ENCODE results near the gene PRPS1.
"Not testable (repeated sequence)": the region's sequence is repeated elsewhere in the genome, so short reads cannot be mapped to it uniquely, and the experiment has no call there.

The PRPS1 gene

DNA sequence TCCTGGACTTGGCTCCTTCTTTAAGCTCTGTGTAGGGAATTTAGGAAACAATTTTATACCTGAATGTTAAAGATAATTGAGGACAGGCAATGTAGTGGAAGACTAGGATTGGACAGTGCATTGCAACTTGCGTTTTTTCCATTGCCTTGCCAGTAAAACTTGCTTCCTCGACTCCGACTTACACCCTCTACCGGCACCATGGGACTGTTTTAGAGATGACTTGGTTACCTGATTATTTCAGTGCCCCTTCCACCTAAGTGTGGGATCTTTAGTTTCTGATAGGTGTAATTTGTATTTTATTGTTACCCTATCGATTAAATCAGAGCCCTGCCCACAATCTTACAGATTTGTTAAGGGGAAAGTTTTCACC lies 1.2 kb downstream of the PRPS1 start:
- no peak for DNase-seq (ENCODE audit: extremely low read depth in 1 of 2, low read depth in 1 of 2)

DNA sequence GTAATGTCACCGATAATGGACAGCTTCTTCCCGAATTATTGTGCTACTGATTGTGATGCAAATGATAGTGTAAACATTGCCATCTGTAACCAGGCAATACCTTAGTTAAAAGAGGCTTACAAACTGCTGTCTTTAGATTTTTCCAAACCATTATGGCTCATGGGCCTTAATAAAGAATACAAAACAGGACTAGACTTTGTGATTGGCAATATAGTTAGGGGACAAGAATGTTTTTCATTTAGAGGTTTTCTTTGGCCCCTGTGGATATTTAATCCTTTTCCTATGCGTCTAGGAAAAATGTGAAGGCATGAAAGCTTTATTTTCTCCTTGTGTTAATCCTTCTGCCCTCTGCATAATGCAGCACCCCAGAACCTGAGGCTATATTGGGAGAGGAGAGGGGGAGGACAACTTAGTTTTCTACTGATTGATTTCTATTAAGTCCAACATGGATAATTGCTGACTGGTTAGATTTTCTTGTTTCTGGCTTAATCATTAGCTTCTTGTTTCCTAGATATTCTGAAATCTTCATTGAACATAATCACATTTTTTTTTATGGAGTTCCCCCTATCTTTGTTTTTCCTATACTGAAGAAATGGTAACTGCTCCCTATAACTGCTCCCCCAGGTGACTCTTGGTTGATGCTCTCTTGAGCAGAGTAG lies 1.9 kb downstream of the PRPS1 start:
- no peak for DNase-seq (ENCODE audit: extremely low read depth in 1 of 2, low read depth in 1 of 2)

DNA sequence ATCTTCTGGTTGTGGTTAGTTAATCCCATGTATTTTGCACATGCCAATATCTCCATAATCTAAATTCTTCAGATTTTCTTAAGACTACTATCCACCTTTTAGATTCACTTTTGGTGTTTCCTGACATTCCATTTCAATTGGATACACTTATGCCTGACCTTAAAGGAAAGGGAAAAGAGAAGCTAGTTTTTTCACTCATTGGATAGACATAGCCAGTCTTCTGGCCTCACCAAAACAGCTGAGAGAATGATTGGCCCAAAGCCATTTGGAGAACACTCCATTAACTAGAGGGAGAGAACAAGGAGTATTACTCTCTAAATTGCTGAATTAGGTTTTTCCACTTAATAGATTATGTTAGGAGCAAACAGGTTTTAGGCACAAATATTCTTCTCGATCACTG lies 4.0 kb downstream of the PRPS1 start:
- DNase-seq (ENCODE audit: extremely low read depth in 1 of 2, low read depth in 1 of 2): no peak

DNA sequence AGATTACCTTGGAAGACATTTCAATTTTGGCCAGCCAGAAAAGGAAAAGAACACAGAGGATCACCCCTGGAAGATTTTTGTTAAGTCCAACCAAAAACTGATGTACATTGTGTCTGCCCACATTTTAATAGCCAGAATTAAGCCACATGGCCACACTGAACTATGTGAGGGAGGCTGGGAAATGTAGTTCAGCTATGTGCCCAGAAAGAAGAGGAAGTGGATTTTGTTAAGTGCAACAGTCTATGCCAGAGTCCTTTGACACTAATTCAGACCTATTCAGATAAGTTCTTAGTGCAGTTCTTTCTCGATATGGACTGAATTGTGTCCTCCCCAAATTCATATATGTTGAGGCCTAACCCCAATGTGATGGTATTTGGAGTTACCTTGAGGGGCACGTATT lies 18.4 kb downstream of the PRPS1 start:
- DNase-seq (ENCODE audit: extremely low read depth in 1 of 2, low read depth in 1 of 2): no peak

DNA sequence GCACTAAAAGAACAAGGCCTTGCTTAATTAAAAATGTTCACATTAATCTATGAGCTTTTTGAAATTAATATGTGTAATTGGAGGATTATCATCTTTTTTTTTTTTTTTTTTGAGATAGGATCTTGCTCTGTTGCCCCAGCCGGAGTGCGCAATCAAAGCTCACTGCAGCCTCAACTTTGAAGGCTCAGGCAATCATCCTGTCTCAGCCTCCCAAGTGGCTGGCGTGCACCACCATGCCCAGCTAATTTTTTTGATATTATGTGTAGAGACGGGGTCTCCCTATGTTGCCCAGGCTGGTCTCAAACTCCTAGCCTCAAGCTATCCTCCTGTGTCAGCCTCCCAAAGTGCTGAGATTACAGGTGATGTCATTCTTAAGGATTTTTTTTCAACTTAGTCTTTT lies 20.0 kb downstream of the PRPS1 start:
- no peak for DNase-seq (ENCODE audit: extremely low read depth in 1 of 2, low read depth in 1 of 2)

DNA sequence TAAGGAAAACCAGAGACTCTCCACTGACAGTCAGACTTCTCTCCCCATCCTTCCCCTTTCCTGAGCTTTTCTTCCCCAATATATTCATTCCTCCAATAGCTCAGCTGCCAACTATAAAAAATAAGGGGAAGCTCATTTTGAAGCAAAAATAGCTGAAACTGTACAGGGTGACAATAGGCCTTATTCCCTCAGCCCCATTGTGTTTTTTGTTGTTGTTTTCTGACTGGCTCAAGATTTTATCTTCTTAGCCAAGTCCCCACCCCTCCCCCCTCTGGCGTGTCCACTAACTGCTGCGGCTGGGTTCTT lies 26.2 kb downstream of the PRPS1 start:
- no peak for DNase-seq (ENCODE audit: extremely low read depth in 1 of 2, low read depth in 1 of 2)

DNA sequence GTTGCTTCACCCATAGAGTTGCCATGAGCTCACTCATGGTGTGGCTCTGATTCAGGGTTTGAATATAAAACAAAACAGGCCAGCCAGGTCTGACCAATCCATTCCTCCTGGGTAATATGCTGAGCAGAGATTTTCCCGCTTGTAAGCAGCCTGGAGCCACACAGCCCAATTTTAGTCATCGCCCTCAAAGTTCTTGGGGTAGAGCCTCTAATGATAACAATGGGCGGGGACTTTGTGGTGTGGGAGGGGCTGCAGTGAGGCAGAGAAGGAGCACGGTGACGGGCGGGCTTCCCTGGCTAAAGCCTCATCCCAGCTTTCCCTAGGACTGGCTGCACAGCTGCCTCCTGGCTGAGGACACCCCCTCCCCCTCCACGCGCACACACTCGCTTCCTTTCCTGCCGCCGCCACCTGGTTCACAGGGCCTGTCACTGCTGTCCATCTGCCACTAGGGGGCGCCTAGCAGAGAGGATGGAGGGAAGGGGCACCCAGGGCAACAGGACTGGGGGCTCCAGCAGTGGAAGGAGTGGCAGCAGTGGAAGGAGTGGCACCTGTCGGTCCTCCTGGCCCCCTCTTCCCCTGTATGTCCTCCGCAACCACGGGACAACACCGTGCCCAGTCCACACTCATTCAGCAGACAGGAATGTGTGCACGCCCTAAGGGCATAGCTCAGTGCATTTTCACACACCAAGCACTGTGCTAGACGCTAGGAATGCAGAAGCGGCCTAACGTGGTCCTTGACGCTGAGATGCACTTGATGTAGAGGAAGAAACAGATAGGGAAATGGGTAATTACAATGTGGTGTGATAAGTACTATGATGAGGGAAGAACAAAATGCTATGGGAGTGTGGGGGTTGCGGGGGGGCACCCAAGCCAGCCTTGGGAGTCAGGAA lies 26.8 kb downstream of the PRPS1 start:
- peak in 1 of 2 donors; percentile 49 for DNase-seq (ENCODE audit: extremely low read depth in 1 of 2, low read depth in 1 of 2)

DNA sequence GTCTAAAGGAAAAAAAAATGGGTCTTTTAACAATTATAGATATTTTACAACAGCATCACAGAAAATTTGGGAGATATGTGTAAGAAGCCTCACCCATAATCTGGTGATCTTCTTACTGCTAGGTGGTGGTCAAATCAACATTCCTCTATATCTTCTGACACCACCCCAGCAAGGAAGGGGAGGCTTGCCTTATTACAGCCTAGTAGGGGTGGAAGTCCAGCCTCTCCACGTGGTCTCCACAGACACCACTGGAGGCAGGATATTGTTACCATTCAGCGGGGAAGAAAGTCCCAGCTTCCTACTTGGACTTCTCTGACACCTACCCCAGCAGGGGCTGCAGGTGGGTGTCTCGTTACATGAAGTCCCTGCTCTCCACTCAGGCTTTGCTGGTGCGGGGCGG lies 28.7 kb downstream of the PRPS1 start:
- DNase-seq (ENCODE audit: extremely low read depth in 1 of 2, low read depth in 1 of 2): no peak

DNA sequence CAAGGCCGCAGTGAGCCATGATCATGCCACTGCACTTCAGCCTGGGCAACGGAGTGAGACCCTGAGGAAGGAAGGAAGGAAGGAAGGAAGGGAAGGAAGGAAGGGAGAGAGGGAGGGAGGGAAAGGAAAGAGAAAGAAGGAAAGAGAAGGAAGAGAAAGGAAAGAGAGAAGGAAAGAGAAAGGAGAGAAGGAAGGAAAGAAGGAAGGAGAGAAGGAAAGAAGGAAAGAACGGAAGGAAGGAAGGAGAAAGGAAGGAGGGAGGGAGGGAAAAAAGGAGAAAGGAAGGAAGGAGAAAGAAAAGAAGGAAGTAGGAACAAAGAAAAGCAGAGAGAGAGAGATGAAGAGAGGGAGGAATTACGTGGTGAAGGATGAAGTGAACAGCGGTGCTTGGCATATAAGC lies 30.4 kb downstream of the PRPS1 start:
- DNase-seq (ENCODE audit: extremely low read depth in 1 of 2, low read depth in 1 of 2): no peak

DNA sequence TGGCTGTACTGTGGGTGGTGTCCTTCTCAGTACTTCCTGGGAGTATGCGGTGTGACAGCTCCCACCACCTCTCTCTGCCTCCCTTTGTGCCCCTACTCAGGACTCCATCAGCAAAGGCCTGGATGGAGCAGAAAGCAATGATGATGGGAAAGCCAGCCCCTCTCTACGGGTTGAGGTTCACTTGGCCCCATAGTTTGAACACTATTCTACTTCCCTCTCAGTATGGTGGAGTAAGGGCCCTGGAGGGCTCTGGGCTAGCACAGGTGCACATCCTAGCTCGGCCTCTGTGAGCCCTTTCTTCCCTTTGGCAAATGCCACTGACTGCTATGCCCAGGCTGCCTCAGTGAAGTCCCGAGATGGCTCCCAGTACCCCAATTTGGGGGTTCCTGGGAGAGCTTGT lies 31.0 kb downstream of the PRPS1 start:
- DNase-seq (ENCODE audit: extremely low read depth in 1 of 2, low read depth in 1 of 2): no peak

DNA sequence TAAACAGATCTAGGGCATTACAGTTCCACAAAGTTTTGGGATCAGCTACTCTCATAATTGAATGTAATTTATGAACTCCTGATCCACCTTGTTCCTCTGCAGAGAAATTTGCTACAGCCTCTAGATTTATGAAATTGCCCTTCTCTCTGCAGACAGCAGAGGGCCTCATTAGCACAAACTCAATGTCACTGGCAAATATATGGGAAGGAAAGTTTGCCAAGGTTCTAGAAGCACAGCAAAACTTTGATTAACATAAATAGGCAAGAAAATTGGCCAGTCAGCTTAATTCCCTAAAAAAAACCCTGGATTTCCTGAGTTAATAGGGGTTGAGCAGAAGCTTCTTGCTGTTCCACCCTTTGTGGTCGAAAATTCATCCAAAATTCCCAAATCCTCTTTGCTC lies 31.5 kb downstream of the PRPS1 start:
- DNase-seq (ENCODE audit: extremely low read depth in 1 of 2, low read depth in 1 of 2): no peak

DNA sequence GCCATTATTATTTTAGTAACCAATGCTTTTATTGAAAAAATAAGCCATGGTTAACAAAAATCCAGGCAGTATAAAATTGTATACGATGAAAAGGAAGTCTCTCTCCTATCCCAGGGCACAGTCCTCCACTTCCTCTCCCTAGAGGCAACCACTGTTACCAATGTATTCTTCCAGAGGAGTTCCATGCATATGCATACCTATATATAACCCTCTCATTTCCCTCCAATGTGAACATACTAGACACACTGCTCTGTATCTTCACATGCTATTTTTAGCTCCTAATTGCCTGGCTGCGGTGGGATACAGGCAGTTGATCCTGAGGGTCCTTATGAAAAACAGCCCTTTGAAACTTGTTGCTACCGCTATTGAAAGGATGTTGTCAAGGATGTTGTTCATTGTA lies 33.8 kb downstream of the PRPS1 start:
- no peak for DNase-seq (ENCODE audit: extremely low read depth in 1 of 2, low read depth in 1 of 2)

DNA sequence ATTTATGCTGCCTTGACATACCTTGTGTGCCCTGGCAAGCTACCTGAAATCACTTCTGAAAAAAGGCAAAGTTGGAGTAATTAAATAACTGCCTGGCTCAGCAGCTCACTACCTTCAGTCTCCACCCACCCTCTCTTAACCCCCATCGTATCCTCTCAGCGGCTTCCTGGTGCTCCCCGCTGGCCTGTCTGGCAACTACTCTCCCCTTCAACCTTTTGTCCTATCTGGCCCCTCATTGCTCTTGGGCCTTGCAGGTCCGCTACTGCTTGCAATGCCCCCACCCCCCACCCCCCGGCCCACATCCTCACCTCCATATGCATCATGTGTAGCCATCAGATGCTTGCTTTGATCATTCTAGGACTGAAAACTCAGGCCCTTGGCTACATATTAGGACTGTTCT lies 34.5 kb downstream of the PRPS1 start:
- DNase-seq (ENCODE audit: extremely low read depth in 1 of 2, low read depth in 1 of 2): no peak

DNA sequence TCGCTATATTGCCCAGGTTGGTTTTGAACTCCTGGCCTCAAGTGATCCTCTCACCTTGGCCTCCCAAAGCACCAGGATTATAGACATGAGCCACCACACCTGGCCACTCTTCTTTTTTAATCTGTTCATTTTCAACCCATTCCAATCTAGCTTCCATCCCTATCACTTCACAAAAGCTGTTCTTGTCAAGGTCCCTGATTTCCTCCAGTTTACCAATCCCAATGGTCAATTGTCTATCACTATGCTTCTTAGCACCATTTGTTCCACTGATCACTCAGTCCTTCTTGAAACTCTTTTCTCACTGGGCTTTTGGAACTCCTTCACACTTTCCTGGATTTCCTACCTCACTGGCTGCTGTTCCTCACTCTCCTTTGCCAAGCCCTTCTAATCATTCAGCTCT lies 38.6 kb downstream of the PRPS1 start:
- DNase-seq (ENCODE audit: extremely low read depth in 1 of 2, low read depth in 1 of 2): no peak

DNA sequence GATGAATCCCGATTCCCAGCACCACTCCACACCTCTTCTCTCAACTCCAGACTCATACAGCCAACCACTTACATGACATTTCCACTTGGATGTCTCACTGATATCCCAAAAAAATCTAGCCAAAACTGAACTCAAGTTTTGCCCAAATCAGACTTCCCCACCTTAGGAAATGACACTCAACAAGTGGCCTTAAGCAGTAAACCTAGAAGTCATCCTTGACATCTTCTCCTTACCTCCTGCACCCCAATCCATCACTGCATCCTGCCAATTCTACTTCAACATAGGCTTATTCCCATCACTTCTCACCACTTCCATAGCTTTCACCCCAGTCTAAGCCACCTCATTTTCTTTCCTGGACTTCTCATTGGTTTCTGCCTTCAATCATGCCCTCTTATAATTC lies 39.1 kb downstream of the PRPS1 start:
- DNase-seq (ENCODE audit: extremely low read depth in 1 of 2, low read depth in 1 of 2): no peak

DNA sequence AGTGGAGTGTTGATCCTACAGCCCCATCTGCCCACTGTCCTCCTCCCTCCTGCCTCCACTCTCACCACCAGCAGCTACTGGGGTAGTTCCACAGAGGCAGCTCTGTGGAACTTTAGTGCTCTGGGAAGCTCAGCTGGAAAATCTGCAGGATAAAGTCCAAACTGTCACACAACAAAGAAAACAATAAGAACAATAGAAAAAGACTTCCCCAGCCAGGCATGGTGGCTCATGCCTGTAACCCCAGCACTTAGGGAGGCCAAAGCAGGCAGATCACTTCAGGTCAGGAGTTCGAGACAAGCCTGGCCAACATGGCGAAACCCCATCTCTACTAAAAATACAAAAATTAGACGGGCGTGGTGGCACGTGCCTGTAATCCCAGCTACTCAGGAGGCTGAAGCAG lies 40.4 kb downstream of the PRPS1 start:
- DNase-seq (ENCODE audit: extremely low read depth in 1 of 2, low read depth in 1 of 2): not testable (repeated sequence)

DNA sequence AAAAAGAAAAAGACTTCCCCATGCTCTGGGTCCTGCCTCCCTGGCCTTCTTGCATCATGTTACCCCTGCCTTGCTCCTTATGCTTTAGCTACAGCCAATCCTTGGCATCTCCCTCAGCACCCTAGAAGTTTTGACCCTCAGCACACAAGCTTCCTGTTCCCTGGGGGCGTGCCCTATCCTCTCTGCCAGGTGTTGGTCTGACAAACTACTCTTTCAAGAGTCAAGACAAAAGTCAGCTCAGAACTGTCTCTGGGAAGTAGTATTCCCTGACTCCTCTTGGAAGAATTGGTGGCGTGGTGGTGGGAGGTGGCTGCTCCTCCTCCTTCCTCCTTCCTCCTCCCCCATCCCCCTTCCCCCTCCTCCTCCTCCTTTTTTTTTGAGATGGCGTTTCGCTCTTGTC lies 41.0 kb downstream of the PRPS1 start:
- DNase-seq (ENCODE audit: extremely low read depth in 1 of 2, low read depth in 1 of 2): no peak

DNA sequence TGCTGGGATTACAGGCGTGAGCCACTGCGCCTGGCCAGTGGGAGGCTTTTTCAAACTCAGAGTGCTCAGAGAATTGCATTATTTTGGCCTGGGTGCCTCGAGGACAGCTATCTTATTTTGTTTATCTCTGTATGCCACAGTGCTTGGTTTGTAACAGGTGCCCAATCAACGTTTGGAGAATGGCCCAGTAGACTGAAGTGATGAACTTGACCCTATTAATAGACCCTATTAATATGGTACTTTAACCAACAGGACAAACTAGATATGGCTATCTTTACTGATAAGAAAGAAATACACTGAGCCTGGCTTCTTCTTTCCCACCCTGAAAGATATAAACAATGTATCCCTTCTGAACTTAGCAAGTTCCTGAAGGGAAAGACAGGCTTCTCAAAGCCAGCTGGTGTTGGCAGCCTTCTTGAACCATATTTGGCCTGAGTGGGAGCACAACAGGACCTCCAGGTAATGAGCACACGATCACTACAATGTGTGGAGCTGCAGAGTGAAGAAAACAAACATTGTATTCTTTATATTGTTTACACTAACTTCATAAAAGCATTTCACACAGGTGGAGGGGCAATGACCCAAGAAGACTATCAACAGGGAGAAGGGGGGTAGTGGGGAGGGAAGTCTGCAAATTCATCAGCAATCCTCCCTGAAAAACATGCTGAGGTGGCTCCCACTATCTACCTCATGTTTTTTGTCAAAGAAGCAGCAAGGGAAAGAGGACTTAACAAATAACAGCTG lies 41.7 kb downstream of the PRPS1 start:
- no peak for DNase-seq (ENCODE audit: extremely low read depth in 1 of 2, low read depth in 1 of 2)

DNA sequence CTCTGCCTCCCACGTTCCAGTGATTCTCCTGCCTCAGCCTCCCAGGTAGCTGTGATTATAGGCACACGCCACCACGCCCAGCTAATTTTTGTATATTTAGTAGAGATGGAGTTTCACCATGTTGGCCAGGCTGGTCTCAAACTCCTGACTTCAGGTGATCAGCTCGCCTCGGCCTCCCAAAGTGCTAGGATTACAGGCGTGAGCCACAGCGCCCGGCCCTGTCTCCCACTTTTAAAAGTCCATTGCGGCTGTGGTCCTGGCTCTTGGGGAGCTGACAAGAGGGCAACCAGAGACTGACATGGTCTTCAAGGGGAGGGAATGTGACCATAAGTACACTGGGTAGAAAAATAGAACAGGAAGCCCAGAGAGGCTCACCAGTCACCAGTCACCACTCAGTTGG lies 42.9 kb downstream of the PRPS1 start:
- not testable (repeated sequence) for DNase-seq (ENCODE audit: extremely low read depth in 1 of 2, low read depth in 1 of 2)

DNA sequence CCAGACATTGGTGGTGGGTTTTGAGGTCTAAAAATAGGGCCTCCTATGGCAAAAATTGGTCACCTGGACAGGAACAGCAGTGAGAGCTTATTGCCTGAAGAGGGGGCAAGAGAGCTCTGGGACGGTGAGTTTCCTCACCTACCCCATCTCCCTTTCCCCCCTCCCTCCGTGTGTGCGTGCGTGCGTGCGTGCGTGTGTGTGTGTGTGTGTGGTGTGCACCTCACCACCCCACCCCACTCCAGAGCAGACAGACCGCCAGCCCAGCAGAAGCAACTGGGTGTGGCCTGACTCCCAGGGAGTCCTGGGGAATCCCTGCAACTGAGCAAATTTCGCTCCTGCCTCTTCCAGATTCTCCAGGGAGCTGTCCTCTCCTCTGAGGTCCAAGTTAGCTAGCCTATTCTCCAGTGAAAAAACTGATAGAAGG lies 44.7 kb downstream of the PRPS1 start:
- DNase-seq (ENCODE audit: extremely low read depth in 1 of 2, low read depth in 1 of 2): peak; percentile 49 to 67

DNA sequence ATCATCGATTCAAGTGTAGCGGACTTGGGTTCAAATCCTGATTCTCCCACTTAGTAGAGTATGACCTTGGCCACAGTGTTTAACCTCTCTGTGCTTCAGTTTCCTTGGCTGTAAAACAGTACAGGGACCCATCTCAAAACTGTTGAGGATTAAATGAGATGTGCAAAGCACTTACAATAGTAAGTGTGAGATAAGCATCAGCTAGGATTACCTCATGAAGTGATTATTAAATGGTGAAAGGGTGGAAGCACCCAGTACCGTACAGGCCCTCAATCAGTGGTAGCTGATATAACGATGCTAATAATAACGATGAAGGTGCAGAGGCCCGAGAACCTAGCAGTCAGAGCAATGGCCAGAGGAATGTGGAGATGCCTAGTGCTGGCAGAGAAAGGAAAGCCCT lies 45.1 kb downstream of the PRPS1 start:
- DNase-seq (ENCODE audit: extremely low read depth in 1 of 2, low read depth in 1 of 2): no peak

DNA sequence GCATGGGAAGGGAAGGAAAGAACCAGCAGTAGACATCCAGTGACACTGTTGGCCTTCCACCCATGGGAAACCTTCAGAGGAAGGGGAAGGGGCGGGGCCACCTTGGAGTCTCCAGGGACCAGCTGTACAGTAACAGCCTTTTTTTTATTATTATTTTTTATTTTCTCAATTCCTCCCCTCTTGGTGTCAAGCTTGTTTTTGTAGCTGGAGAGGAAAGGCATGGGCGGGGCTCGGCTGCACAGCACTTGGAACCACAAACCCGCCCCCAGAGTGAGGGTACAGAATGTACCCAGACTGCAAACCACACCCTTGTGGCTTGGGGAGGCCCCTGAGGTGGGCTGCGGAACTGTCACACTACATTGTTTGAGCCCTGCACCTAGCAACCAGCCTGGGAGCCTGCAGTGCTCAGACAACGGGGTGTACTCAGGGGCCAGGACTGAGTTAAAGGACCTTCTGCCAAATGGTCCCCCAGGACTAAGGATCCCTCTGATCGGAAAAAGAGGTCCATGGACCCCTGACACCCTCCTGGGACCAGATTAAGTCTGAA lies 45.7 kb downstream of the PRPS1 start:
- peak; percentile 72 to 90 for DNase-seq (ENCODE audit: extremely low read depth in 1 of 2, low read depth in 1 of 2)

All from activated CD8-positive, alpha-beta memory T cell treated with anti-CD3 and anti-CD28 coated beads for 1 hour (primary cell).